IPS-18a (cell line): ENCODE data around the gene PPCDC.
"Not testable (repeated sequence)": the region's sequence is repeated elsewhere in the genome, so short reads cannot be mapped to it uniquely, and the experiment has no call there.

Experiments
- H3K27ac ChIP-seq: one replicate; pipeline ENCODE4 v1.5.1; 2013; ENCODE audit warnings: low read length
- H3K27me3 ChIP-seq: one replicate; pipeline ENCODE4 v1.6.1; 2013; ENCODE audit warnings: mild to moderate bottlenecking, low read length; ENCODE audit not compliant: control insufficient read depth, insufficient read depth
- H3K36me3 ChIP-seq: one replicate; pipeline ENCODE4 v1.6.1; 2013; ENCODE audit warnings: low read depth, low read length; ENCODE audit not compliant: control insufficient read depth
- H3K4me1 ChIP-seq: one replicate; pipeline ENCODE4 v1.6.1; 2013; ENCODE audit warnings: low read depth, low read length; ENCODE audit not compliant: control insufficient read depth
- H3K4me3 ChIP-seq: one replicate; pipeline ENCODE4 v1.5.1; 2013; ENCODE audit warnings: low read length
- H3K9ac ChIP-seq: one replicate; pipeline ENCODE4 v1.6.1; 2013; ENCODE audit warnings: mild to moderate bottlenecking, low read length, moderate library complexity
- H3K9me3 ChIP-seq: one replicate; pipeline ENCODE4 v1.6.1; 2013; ENCODE audit warnings: low read depth, low read length; ENCODE audit not compliant: control insufficient read depth

PPCDC gene

GRCh38 chr15:75076277-75076676 lies 52.9 kb downstream of the PPCDC start:
- Histone ChIP-seq H3K27ac (no peak overlapping the region), H3K9ac (no peak overlapping the region), H3K9me3 (no peaks in the 10 kb centered on the region), H3K4me3 (no peak overlapping the region), H3K27me3 (no peaks in the 10 kb centered on the region), H3K4me1 (no peaks in the 10 kb centered on the region), H3K36me3 (no peaks in the 10 kb centered on the region)

GRCh38 chr15:75077551-75077961 lies 54.2 kb downstream of the PPCDC start:
- not testable (repeated sequence) for H3K27ac ChIP-seq, H3K9ac ChIP-seq, H3K36me3 ChIP-seq, H3K4me3 ChIP-seq, H3K27me3 ChIP-seq, H3K9me3 ChIP-seq, H3K4me1 ChIP-seq

- Histone ChIP-seq H3K4me3 (no peak overlapping the region), H3K9me3 (no peaks in the 10 kb centered on the region), H3K4me1 (no peaks in the 10 kb centered on the region), H3K27ac (no peak overlapping the region), H3K9ac (no peak overlapping the region), H3K36me3 (no peaks in the 10 kb centered on the region), H3K27me3 (no peaks in the 10 kb centered on the region)
Measured at GRCh38 chr15:75081150-75081549, 57.8 kb downstream of the PPCDC start.

GRCh38 chr15:75082689-75083088 lies 59.3 kb downstream of the PPCDC start:
- Histone ChIP-seq H3K9me3 (no peaks in the 10 kb centered on the region), H3K27me3 (no peaks in the 10 kb centered on the region), H3K36me3 (no peaks in the 10 kb centered on the region), H3K27ac (no peak overlapping the region), H3K4me3 (no peak overlapping the region), H3K4me1 (no peaks in the 10 kb centered on the region), H3K9ac (no peak overlapping the region)

- H3K9ac ChIP-seq, H3K27ac ChIP-seq: not testable (repeated sequence)
Measured at GRCh38 chr15:75085708-75086107, 62.3 kb downstream of the PPCDC start.

GRCh38 chr15:75089456-75090387 lies 66.3 kb downstream of the PPCDC start:
- Histone ChIP-seq H3K9ac (no peak overlapping the region), H3K27me3 (no peaks in the 10 kb centered on the region), H3K4me1 (no peaks in the 10 kb centered on the region), H3K9me3 (no peaks in the 10 kb centered on the region), H3K36me3 (no peaks in the 10 kb centered on the region), H3K4me3 (no peak overlapping the region), H3K27ac (no peak overlapping the region)

More at GRCh38 chr15:75085708-75086107, 62.3 kb downstream of the PPCDC start:
- H3K36me3 ChIP-seq, H3K4me3 ChIP-seq, H3K4me1 ChIP-seq, H3K27me3 ChIP-seq, H3K9me3 ChIP-seq: not testable (repeated sequence)

GRCh38 chr15:75090388-75090734 lies 67.0 kb downstream of the PPCDC start:
- H3K4me1 ChIP-seq, result no peaks in the 10 kb centered on the region
- H3K27me3 ChIP-seq, result no peaks in the 10 kb centered on the region
- H3K36me3 ChIP-seq, result no peaks in the 10 kb centered on the region
- H3K27ac ChIP-seq, result no peak overlapping the region
- no peak overlapping the region for H3K4me3 ChIP-seq
- H3K9ac ChIP-seq, result no peak overlapping the region
- H3K9me3 ChIP-seq, result no peaks in the 10 kb centered on the region

GRCh38 chr15:75091814-75092213 lies 68.4 kb downstream of the PPCDC start:
- Histone ChIP-seq H3K9ac (no peak overlapping the region), H3K27ac (no peak overlapping the region), H3K27me3 (no peaks in the 10 kb centered on the region), H3K9me3 (no peaks in the 10 kb centered on the region), H3K4me1 (no peaks in the 10 kb centered on the region), H3K4me3 (no peak overlapping the region), H3K36me3 (no peaks in the 10 kb centered on the region)

GRCh38 chr15:75094961-75095478 lies 71.6 kb downstream of the PPCDC start:
- not testable (repeated sequence) for H3K27me3 ChIP-seq, H3K9ac ChIP-seq, H3K4me1 ChIP-seq, H3K27ac ChIP-seq, H3K4me3 ChIP-seq, H3K9me3 ChIP-seq, H3K36me3 ChIP-seq

GRCh38 chr15:75095594-75095993 lies 72.2 kb downstream of the PPCDC start:
- no peak overlapping the region for H3K4me3 ChIP-seq
- no peaks in the 10 kb centered on the region for H3K27me3 ChIP-seq
- H3K27ac ChIP-seq, result no peak overlapping the region
- no peaks in the 10 kb centered on the region for H3K9me3 ChIP-seq
- no peak overlapping the region for H3K9ac ChIP-seq
- no peaks in the 10 kb centered on the region for H3K36me3 ChIP-seq
- H3K4me1 ChIP-seq, result no peaks in the 10 kb centered on the region

- H3K9me3 ChIP-seq, result no peaks in the 10 kb centered on the region
- H3K4me3 ChIP-seq, result no peak overlapping the region
- H3K4me1 ChIP-seq, result no peaks in the 10 kb centered on the region
- no peaks in the 10 kb centered on the region for H3K36me3 ChIP-seq
- no peaks in the 10 kb centered on the region for H3K27me3 ChIP-seq
- H3K9ac ChIP-seq, result no peak overlapping the region
- H3K27ac ChIP-seq, result no peak overlapping the region
Measured at GRCh38 chr15:75097939-75098338, 74.5 kb downstream of the PPCDC start.

- H3K4me3 ChIP-seq, result no peak overlapping the region
Measured at GRCh38 chr15:75098404-75098803, 75.0 kb downstream of the PPCDC start.

More at GRCh38 chr15:75098404-75098803, 75.0 kb downstream of the PPCDC start:
- Histone ChIP-seq H3K27ac (no peak overlapping the region), H3K9ac (no peak overlapping the region), H3K27me3 (no peaks in the 10 kb centered on the region), H3K36me3 (no peaks in the 10 kb centered on the region), H3K4me1 (no peaks in the 10 kb centered on the region), H3K9me3 (no peaks in the 10 kb centered on the region)
